WTC11 (cell line): Measurements from ENCODE around the gene LTB.

Source experiments
- ATF2 ChIP-seq: sonication (generic); formaldehyde crosslinking; IDR thresholded peaks from 2 replicates; pipeline ENCODE4 v1.8.1; 2022; ENCODE audit warnings: low read depth, missing genetic modification reagents, borderline replicate concordance
- CREB1 ChIP-seq: sonication (generic); formaldehyde crosslinking; IDR thresholded peaks from 2 replicates; pipeline ENCODE4 v1.8.0; 2023; ENCODE audit warnings: mild to moderate bottlenecking, missing genetic modification reagents
- CTCF ChIP-seq: fragments of 200-600 bp; IDR thresholded peaks from 2 replicates; pipeline ENCODE4 v1.8.0; 2022; ENCODE audit warnings: antibody characterized with exemption
- ESRRA ChIP-seq: sonication (generic); formaldehyde crosslinking; IDR thresholded peaks from 2 replicates; pipeline ENCODE4 v1.8.1; 2022; ENCODE audit warnings: mild to moderate bottlenecking, missing genetic modification reagents, borderline replicate concordance
- FOXK1 ChIP-seq: sonication (generic); formaldehyde crosslinking; IDR thresholded peaks from 2 replicates; pipeline ENCODE4 v1.8.0; 2022; ENCODE audit warnings: mild to moderate bottlenecking, moderate library complexity, missing genetic modification reagents
- IRF2 ChIP-seq: sonication (generic); formaldehyde crosslinking; IDR thresholded peaks from 2 replicates; pipeline ENCODE4 v1.8.0; 2022; ENCODE audit warnings: low read depth, missing genetic modification reagents, borderline replicate concordance
- TEAD4 ChIP-seq: sonication (generic); formaldehyde crosslinking; IDR thresholded peaks from 2 replicates; pipeline ENCODE4 v1.8.0; 2022; ENCODE audit warnings: mild to moderate bottlenecking, missing genetic modification reagents
- ZBTB43 ChIP-seq: sonication (generic); formaldehyde crosslinking; IDR thresholded peaks from 2 replicates; pipeline ENCODE4 v1.8.1; 2023; ENCODE audit warnings: mild to moderate bottlenecking, missing genetic modification reagents

- TF ChIP-seq FOXK1 (CRISPR knock-in tag) (no peak), TEAD4 (no peak), CTCF (no peak), CREB1 (CRISPR knock-in tag) (no peak), ATF2 (CRISPR knock-in tag) (no peak), IRF2 (CRISPR knock-in tag) (no peak), ESRRA (no peak), ZBTB43 (no peak)
These were observed 12.2 kb downstream of the LTB start for GRCh38 chr6:31569861-31570536.
